Right lobe of liver (tissue), 6 donors: ENCODE data around the gene GCAT. TPM values are rescaled to one million over a fixed set of nuclear protein-coding genes. Genes with fewer than 3 reads are reported as not detected.
"Not testable (repeated sequence)": the region's sequence is repeated elsewhere in the genome, so short reads cannot be mapped to it uniquely, and the experiment has no call there.

ENCODE experiments used
- ATAC-seq, 4 donors: fragments of 200-7000 bp; cut with Tn5 transposase; one replicate each; pipeline ENCODE4 v1.9.1; 2020; ENCODE audit warnings: mild to moderate bottlenecking in 4 of 4, moderate library complexity in 4 of 4
- DNase-seq, 3 donors: peaks; one replicate each; pipeline ENCODE4 v3.0.0-alpha.2; 2020
- H3K27ac ChIP-seq, 3 donors: fragments of 200-600 bp; one replicate each; pipeline ENCODE4 v1.8.0; 2022
- H3K27me3 ChIP-seq, 2 donors: fragments of 200-600 bp; one replicate each; pipeline ENCODE4 v1.8.0; 2022
- H3K36me3 ChIP-seq, 4 donors: fragments of 200-600 bp; sonication (generic) in 1 of 4; one replicate each; pipeline versions ENCODE4 v1.5.1 to v1.8.0; 2017 to 2022; ENCODE audit warnings: control low read depth in 1 of 4
- H3K4me1 ChIP-seq, 4 donors: fragments of 200-600 bp; sonication (generic) in 1 of 4; one replicate each; pipeline versions ENCODE4 v1.5.1 to v1.8.0; 2017 to 2022; ENCODE audit warnings: control low read depth in 1 of 4
- H3K4me3 ChIP-seq, 3 donors: fragments of 200-600 bp; one replicate each; pipeline ENCODE4 v1.8.0; 2022
- H3K9me3 ChIP-seq, 4 donors: fragments of 200-600 bp; sonication (generic) in 1 of 4; one replicate each; pipeline versions ENCODE4 v1.5.1 to v1.8.0; 2017 to 2022; ENCODE audit warnings: control low read depth in 1 of 4
- POLR2A ChIP-seq: fragments of 450-650 bp; IDR thresholded peaks from one replicate; pipeline ENCODE4 v1.6.1; 2017; ENCODE audit warnings: antibody characterized with exemption, mild to moderate bottlenecking
- WGBS: methylation state at CpG from one replicate; pipeline ENCODE4 v1.1.6; 2018; ENCODE audit warnings: low coverage, low lambda C conversion rate; ENCODE audit not compliant: insufficient coverage; ENCODE audit errors: missing lambda C conversion rate; 5-methylcytosine and 5-hydroxymethylcytosine counted together
- intact Hi-C, 2 donors: fragments of 100-400 bp; cut with DNase I; formaldehyde crosslinking; loops; one replicate each; pipeline versions ENCODE4 v1.11.2 to v1.14.1; 2022
- total RNA-seq, 6 experiments: library from RNA; depleted of rRNA in 2 of 6; stranded (reverse); fragments of >200 nt in 2 of 6; fragmentation: NEBNext Ultra II Directional in 3 of 6; extraction: Animal tissue kit (Norgen Biotek cat#: 25700) in 3 of 6; gene quantifications; one replicate each; pipeline versions ENCODE4 v1.1.0 to v1.2.4, GENCODE V29; 2016 to 2023
- TF ChIP-seq, protein P1 (sequence below), 4 donors: fragments of 200-600 bp in 3 of 4; fragments of 450-650 bp in 1 of 4; IDR thresholded peaks; one replicate each; pipeline versions ENCODE4 v1.5.1 to v1.8.0; 2016 to 2022; ENCODE audit warnings: antibody characterized with exemption in 4 of 4, mild to moderate bottlenecking in 2 of 4
- donor health status: DM: no; HTN: yes; CAD: no.
- donor health status: DM: no; HTN: no; CAD: no.
- donor health status: DM: no; HTN: no; CAD: no.
- donor health status: DM: no; HTN: yes; CAD: no.
- donor health status: DM: no; HTN: yes; CAD: no.

The GCAT gene
- total RNA-seq, 6 experiments from 2014 or later: 21.9 to 43.0 (median 29.8) TPM

DNA sequence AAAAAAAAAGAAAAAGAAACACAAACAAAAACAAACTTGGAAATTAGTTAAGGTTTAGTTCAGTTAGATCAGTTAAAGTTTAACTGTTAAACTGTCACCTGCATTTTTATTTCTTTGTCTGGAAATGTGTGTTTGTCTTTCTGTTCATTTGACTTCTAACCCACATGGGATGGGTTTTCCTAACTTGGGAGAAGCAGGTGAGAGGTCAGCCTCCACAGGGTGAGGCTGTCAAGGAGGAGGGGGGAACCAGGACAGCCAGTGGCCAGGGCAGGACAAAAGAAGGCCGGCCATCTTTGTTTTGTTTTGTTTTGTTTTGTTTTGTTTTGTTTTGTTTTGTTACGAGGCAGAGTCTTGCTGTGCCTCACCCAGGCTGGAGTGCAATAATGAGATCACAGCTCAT is 13.4 kb upstream of the GCAT start:
- TF ChIP-seq, protein P1, sequence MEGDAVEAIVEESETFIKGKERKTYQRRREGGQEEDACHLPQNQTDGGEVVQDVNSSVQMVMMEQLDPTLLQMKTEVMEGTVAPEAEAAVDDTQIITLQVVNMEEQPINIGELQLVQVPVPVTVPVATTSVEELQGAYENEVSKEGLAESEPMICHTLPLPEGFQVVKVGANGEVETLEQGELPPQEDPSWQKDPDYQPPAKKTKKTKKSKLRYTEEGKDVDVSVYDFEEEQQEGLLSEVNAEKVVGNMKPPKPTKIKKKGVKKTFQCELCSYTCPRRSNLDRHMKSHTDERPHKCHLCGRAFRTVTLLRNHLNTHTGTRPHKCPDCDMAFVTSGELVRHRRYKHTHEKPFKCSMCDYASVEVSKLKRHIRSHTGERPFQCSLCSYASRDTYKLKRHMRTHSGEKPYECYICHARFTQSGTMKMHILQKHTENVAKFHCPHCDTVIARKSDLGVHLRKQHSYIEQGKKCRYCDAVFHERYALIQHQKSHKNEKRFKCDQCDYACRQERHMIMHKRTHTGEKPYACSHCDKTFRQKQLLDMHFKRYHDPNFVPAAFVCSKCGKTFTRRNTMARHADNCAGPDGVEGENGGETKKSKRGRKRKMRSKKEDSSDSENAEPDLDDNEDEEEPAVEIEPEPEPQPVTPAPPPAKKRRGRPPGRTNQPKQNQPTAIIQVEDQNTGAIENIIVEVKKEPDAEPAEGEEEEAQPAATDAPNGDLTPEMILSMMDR (IDR thresholded peaks at IDR 0.05): no peak
- no peak for TF ChIP-seq POLR2A
- no peaks in the 10 kb centered on the region for H3K27me3 ChIP-seq
- H3K9me3 ChIP-seq: no peaks in the 10 kb centered on the region
- WGBS: 84% methylated on average over 2 of the region's 2 CpGs
- no peak overlapping the region for H3K27ac ChIP-seq
- intact Hi-C loops: no loop called here
- DNase-seq: no peak
- H3K4me3 ChIP-seq: no peak overlapping the region
- H3K4me1 ChIP-seq: peaks cover 0 to 4% (median 0%) of the 10 kb centered on the region in 4 donors
- peak in 2 of 4 donors; percentile 18 to 48 for ATAC-seq
- no peaks in the 10 kb centered on the region for H3K36me3 ChIP-seq

DNA sequence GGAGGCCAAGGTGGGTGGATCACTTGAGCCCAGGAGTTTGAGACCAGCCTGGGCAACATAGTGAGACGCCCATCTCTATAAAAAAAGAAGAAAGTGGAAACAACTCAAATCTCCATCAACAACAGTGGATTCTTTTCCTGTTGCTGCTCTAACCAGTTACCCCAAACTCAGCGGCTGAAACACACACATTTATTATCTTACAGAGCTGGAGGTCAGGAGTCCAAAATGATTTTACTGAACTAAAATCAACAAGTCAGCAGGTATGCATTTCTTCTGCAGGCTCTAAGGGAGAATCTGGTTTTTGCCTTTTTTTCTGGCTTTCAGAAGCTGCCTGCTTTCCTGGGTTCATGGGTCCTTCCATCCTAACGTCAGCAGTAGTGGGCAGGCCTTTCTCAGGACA is 11.7 kb upstream of the GCAT start:
- Histone ChIP-seq H3K4me1 (peaks cover 0 to 4% (median 0%) of the 10 kb centered on the region in 4 donors), H3K27me3 (no peaks in the 10 kb centered on the region), H3K27ac (no peak overlapping the region), H3K36me3 (no peaks in the 10 kb centered on the region), H3K9me3 (no peaks in the 10 kb centered on the region), H3K4me3 (no peak overlapping the region)
- ATAC-seq: no peak
- TF ChIP-seq, protein P1 (IDR thresholded peaks at IDR 0.05): no peak
- no peak for TF ChIP-seq POLR2A
- 51% methylated on average over 3 of the region's 3 CpGs for WGBS
- no peak for DNase-seq
- intact Hi-C loops: no loop called here

DNA sequence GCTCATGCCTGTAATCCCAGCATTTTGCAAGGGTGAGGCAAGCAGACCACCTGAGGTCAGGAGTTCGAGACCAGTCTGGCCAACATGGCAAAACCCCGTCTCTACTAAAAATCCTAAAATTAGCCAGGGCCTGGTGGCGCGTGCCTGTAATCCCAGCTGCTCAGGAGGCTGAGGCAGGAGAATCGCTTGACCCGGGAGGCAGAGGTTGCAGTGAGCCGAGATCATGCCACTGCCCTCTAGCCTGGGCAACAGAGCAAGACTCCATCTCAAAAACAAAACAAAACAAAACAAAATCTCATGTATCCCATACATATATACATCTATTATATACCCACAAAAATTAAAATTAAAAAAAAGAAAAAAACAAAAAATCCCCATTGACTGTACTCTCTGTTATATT is 10.5 kb upstream of the GCAT start:
- H3K9me3 ChIP-seq, H3K4me3 ChIP-seq, DNase-seq, H3K36me3 ChIP-seq, H3K27ac ChIP-seq, ATAC-seq, intact Hi-C loops, H3K4me1 ChIP-seq, H3K27me3 ChIP-seq: not testable (repeated sequence)
- 91% methylated on average over 6 of the region's 7 CpGs for whole genome bisulfite sequencing

DNA sequence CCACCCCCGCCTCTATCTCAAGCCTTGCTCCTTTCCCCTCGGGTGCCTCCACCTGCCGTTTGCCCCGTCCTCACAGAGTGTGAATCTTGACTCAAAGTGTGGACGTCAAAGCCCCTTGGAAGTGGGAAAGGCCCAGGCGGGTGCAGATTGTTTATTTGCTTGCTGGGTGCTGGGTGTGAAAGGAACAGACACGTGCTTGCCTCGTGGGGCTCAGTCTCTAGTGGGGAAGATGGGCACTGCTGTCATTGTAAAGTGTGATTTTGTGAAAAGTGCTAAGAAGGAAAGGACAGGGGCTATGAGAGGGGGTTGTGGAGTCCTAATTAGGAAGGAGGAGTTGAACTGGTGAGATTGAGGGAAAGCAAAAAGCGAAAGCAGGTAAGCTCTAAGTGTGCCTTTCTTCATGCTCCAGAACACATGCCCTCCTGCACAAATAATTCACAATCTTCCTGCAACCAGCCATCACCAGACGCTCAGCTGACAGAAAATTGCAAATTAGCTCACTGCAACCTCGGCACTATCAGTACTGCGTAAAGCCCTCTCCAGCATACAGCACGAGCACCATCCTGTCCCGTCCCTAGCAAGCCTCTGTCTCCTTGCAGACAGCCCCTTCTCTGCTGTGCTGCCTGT is 9.7 kb upstream of the GCAT start:
- TF ChIP-seq, protein P1 (IDR thresholded peaks at IDR 0.05): no peak
- no peak for TF ChIP-seq POLR2A
- ATAC-seq (no peak), DNase-seq (no peak)
- intact Hi-C loops: no loop called here
- Histone ChIP-seq H3K27ac (no peak overlapping the region), H3K9me3 (no peaks in the 10 kb centered on the region), H3K27me3 (no peaks in the 10 kb centered on the region), H3K4me3 (no peak overlapping the region), H3K4me1 (peaks cover 0 to 4% (median 1%) of the 10 kb centered on the region in 4 donors), H3K36me3 (no peaks in the 10 kb centered on the region)
- 65% methylated on average over 13 of the region's 14 CpGs for WGBS

DNA sequence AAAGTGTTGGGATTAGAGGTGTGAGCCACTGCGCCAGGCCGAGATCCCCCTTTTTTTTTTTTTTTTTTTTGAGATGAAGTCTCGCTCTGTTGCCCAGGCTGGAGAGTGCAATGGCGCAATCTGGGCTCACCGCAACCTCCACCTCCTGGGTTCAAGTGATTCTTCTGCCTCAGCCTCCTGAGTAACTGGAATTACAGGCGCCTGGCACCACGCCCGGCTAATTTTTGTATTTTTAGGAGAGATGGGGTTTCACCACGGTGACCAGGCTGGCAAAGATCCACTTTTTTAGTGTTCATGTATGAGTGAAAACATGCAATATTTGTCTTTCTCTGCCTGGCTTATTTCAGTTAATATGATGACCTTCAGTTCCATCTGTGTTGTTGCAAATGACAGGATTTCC is 7.8 kb upstream of the GCAT start:
- 17% methylated on average over 2 of the region's 9 CpGs for WGBS

More for the DNA sequence above, 7.8 kb upstream of the GCAT start:
- intact Hi-C loops, DNase-seq, H3K27me3 ChIP-seq, H3K27ac ChIP-seq, H3K36me3 ChIP-seq, ATAC-seq, H3K9me3 ChIP-seq, H3K4me3 ChIP-seq: not testable (repeated sequence)
- peaks cover 0 to 12% (median 3%) of the 10 kb centered on the region in 4 donors for H3K4me1 ChIP-seq
